NCI-H1436 treated with DMSO at 0.1 percent for 48 hours (cell line): ENCODE results near the gene SNCAIP.

ENCODE experiments used
- DNase-seq: peaks from one replicate; lab custom pipeline; 2025; lab: John Stamatoyannopoulos, UW

SNCAIP gene

DNA sequence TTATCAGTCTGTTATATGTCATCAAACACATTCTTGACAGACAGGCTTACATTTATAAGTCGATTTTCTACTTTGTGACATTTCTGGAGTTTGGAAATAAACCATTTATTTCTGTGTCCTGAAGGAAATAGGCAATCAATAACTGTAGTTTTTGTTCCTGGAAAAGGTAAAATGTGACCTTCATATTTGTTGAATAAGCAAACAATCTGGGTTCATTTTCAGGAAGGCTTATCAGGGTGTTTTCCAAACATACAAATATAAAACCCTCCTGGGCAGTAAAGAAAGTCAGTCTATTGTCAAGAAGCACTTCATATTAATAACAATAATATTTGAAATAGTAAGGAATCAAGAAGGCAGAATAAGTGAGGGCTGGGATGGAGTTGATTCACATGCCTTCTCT lies 195.0 kb downstream of the SNCAIP start:
- no peak for DNase-seq

GRCh38 chr5:122507581-122507980 lies 195.5 kb downstream of the SNCAIP start:
- DNase-seq: no peak

DNA sequence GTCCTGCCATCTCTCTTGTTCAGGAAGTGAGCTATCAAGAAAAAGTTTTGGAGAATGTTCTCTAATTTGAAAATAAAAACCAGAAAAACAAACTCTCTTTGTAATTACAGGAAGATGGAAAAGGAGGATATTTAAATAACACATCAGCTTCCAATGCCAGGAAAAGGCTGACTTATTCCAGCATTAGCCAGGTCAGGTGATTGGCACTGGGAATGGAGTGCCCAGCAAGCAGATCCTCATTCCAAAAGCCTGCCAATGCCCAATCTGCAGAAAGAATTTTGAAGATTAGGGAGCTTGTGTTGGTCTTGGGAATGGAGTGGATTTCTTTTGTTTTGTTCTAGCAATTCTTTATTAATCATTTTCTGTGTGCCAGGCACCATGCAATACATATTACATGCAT lies 196.6 kb downstream of the SNCAIP start:
- DNase-seq: no peak
